Thymus (tissue), 11 donors: ENCODE measurements around the gene HPCAL4. TPM values are rescaled to one million over a fixed set of nuclear protein-coding genes. Genes with fewer than 3 reads are reported as not detected.

Experiments used
- DNase-seq, 9 donors: peaks; one replicate each; pipeline ENCODE4 v3.0.0-alpha.2; 2013; ENCODE audit warnings: low spot score in 9 of 9, low read depth in 6 of 9, missing footprints in 1 of 9
- H3K27ac ChIP-seq, 2 donors: one replicate each; pipeline ENCODE4 v1.5.1; 2013; ENCODE audit warnings: control low read depth in 1 of 2, low read depth in 1 of 2, low read length in 1 of 2, mild to moderate bottlenecking in 1 of 2, moderate library complexity in 1 of 2
- H3K27me3 ChIP-seq, 2 donors: one replicate each; pipeline ENCODE4 v1.5.1; 2013; ENCODE audit warnings: low read length in 1 of 2; ENCODE audit not compliant: control insufficient read depth in 2 of 2, insufficient read depth in 1 of 2
- H3K36me3 ChIP-seq, 2 donors: one replicate each; pipeline ENCODE4 v1.5.1; 2013; ENCODE audit warnings: low read length in 1 of 2, mild to moderate bottlenecking in 1 of 2, moderate library complexity in 1 of 2; ENCODE audit not compliant: control insufficient read depth in 2 of 2, insufficient read depth in 2 of 2
- H3K4me1 ChIP-seq, 2 donors: one replicate each; pipeline ENCODE4 v1.5.1; 2013; ENCODE audit warnings: low read length in 2 of 2; ENCODE audit not compliant: control insufficient read depth in 2 of 2, insufficient read depth in 2 of 2
- H3K4me3 ChIP-seq, 2 donors: one replicate each; pipeline ENCODE4 v1.5.1; 2013; ENCODE audit warnings: low read length in 2 of 2, control low read depth in 1 of 2, mild to moderate bottlenecking in 1 of 2
- H3K9me3 ChIP-seq, 2 donors: one replicate each; pipeline ENCODE4 v1.5.1; 2013; ENCODE audit warnings: low read length in 1 of 2, mild to moderate bottlenecking in 1 of 2; ENCODE audit not compliant: control insufficient read depth in 2 of 2, insufficient read depth in 1 of 2
- WGBS: extraction: QIAGEN DNeasy Blood & Tissue Kit; methylation state at CpG from one replicate; pipeline ENCODE4 v1.1.7; 2013; 5-methylcytosine and 5-hydroxymethylcytosine counted together
- polyA plus RNA-seq: library from polyadenylated mRNA; stranded (reverse); fragments of 200-250 nt; gene quantifications from one replicate; pipeline ENCODE4 v1.2.3, GENCODE V29; 2013
- total RNA-seq: library from RNA; stranded (reverse); fragments of 120-200 nt; gene quantifications from one replicate; pipeline ENCODE4 v1.2.4, GENCODE V29; 2013
- donor health status: healthy.

HPCAL4 gene
- total and polyA plus RNA-seq, 2 donors = 0.24 to 0.34 TPM

DNA sequence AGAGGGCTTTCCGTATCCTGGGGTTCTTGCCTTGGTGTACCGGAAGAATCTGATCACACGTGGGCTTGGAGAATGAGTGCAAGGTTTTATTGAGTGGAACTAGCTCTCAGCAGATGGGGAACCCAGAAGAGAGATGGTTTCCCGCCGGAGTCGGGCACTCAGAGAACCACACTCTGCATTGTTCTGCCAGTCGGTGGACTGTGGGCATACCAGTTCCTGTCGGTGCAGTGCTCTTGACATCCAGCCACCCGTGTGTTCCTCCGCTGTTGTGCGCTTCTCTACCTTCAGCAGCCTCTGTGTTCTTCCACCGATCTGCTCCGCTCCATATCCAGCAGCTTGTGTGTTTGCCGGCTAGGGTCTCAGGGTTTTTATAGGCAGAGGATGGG lies 36.7 kb upstream of the HPCAL4 start:
- Histone ChIP-seq H3K4me3 (no peak overlapping the region), H3K27ac (no peak overlapping the region), H3K36me3 (no peaks in the 10 kb centered on the region), H3K9me3 (no peaks in the 10 kb centered on the region), H3K4me1 (no peaks in the 10 kb centered on the region), H3K27me3 (peaks cover 21 to 64% of the 10 kb centered on the region in 2 donors)
- no peak for DNase-seq
- WGBS = 68% methylated on average over 14 of the region's 14 CpGs

DNA sequence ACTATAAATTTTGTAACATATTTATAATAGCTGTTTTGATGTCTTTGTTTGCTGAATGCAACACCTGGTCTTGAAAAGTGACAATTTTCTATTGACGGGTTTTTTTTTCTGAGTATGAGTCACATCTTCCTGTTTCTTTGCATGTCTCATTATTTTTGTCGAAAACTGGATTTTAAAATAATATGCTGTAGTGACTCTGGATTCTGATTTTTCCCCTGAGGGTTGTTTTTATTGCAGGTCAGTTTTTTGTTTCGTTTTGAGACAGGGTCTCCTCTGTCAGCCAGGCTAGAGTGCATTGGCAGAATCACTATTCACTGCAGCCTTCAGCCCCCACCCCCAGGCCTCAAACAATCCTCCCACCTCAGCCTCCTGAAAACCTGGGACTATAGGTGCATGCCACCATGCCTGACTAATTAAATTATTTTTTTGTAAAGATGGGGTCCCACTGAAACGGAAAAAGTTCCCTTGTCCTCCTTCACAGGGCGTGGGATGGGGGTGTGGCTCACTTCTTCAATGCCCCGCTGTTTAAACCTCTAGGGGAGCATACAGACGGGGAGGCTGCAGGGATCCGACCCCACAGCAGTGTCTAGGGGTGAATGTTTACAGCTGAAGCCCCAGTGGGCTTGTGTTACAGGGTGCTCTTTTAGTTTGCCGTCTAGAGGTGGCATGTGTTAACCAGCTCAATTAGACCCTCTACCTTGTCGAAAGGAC lies 36.1 kb upstream of the HPCAL4 start:
- WGBS = 57% methylated on average over 10 of the region's 10 CpGs
- peaks cover 18 to 60% of the 10 kb centered on the region in 2 donors for H3K27me3 ChIP-seq

DNA sequence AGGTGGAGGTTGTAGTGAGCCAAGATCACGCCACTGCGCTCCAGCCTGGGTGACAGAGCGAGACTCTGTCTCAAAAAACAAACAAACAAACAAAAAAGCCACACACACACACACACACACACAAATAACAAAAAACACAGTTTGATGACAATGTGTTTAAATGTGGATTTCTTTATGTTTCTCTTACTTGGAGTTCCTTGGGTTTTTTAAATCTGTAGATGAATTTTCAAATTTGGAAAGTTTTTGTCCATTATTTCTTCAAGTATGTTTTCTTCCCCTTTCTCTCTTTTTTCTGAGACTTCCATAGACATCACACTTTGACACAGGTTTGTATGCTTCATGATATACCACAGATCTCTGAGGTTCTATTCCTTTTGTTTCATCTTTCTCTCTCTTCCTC lies 35.4 kb upstream of the HPCAL4 start:
- Histone ChIP-seq H3K4me1 (no peaks in the 10 kb centered on the region), H3K36me3 (no peaks in the 10 kb centered on the region), H3K9me3 (no peaks in the 10 kb centered on the region), H3K27me3 (peaks cover 17 to 59% of the 10 kb centered on the region in 2 donors), H3K4me3 (no peak overlapping the region), H3K27ac (no peak overlapping the region)
- DNase-seq = no peak
- 83% methylated on average over 3 of the region's 3 CpGs for WGBS

More for the DNA sequence above, 36.1 kb upstream of the HPCAL4 start:
- Histone ChIP-seq H3K9me3 (no peaks in the 10 kb centered on the region), H3K27ac (no peak overlapping the region), H3K4me3 (no peak overlapping the region), H3K4me1 (no peaks in the 10 kb centered on the region), H3K36me3 (no peaks in the 10 kb centered on the region)
- no peak for DNase-seq

DNA sequence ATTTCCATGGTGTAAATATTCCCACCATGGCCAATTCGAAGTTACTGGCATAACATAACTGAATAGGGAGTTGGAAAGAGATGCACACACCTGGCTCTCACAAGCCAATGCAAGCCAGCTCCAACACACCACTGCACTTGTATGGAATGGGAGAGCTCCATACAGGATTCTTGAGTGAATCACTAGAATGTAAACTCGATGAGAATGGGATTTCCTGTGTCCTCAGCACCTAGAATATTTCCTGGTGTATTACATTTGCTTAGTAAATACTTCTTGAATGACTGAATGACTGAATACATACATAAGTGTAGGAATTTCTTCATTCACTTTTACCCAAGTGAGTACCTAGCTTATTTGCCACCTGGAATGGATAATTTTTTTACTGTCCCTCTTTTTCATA lies 31.3 kb upstream of the HPCAL4 start:
- DNase-seq = no peak
- Histone ChIP-seq H3K4me1 (no peaks in the 10 kb centered on the region), H3K36me3 (no peaks in the 10 kb centered on the region), H3K27me3 (peaks cover 6 to 45% of the 10 kb centered on the region in 2 donors), H3K9me3 (no peaks in the 10 kb centered on the region), H3K27ac (no peak overlapping the region), H3K4me3 (no peak overlapping the region)
- WGBS = 20% methylated on average over 2 of the region's 2 CpGs

DNA sequence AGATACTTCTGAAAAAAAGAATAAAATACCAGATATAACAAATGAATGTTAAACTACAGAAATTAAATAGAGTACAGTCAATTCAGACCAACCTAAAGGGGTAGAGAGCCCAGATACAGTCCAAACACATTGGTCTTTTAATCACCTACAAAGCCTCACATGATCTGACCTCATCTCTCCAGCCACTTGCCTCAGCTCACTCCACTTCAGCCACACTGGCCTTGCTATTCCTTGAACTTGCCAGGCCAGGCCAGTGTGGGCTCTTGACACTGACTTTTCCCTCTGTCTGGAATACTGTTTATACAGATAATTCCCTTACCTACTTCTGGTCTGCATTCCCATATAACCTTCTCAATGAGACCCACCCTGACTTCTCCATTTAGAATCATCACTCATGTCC lies 30.4 kb upstream of the HPCAL4 start:
- H3K36me3 ChIP-seq = no peaks in the 10 kb centered on the region
- H3K27ac ChIP-seq = no peak overlapping the region
- no peaks in the 10 kb centered on the region for H3K4me1 ChIP-seq
- H3K4me3 ChIP-seq = no peak overlapping the region
- no peaks in the 10 kb centered on the region for H3K9me3 ChIP-seq
- DNase-seq = no peak
- peaks cover 3 to 43% of the 10 kb centered on the region in 2 donors for H3K27me3 ChIP-seq

DNA sequence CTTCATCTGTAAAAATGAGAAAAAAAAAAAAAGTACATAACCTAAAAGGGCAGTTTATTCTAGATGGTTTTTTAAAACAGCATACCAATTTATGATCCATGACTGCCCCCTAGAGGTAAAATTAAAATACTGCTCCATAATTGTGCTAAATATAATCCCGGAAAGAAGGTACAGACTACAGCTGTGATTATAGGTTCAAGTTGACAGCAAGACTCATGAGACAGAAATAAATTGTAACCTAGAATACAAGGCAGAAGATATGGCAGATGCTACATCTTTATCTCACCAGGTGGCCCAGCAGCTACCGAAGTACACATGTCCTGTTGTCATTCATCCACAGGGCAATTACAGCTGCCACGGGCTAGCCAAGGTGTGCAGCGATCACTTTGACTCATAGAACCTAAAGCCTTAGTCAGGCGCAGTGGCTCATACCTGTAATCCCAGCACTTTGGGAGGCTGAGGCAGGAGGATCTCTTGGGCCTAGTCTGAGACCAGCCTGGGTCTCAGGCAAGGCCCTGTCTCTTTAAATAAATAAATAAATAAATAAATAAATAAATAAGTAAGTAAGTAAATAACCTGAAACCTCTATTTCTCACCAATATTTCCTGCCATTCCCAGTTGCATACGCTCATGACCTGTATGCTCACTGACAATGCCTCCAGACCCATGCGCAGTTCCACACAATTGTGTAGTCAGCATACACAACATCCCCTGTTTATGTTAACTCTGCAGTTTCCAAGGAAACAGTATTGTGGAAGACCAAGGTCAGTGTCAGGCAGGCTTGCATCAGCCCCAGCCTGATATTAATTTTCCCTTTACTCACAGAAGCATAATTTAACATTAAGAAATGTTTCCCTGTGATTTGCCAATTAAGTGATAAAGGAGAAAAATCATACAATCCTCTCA lies 29.1 kb upstream of the HPCAL4 start:
- no peaks in the 10 kb centered on the region for H3K36me3 ChIP-seq
- peak; percentile 16 to 76 (median 52) for DNase-seq
- peaks cover 3 to 35% of the 10 kb centered on the region in 2 donors for H3K27me3 ChIP-seq
- no peak overlapping the region for H3K4me3 ChIP-seq
- no peaks in the 10 kb centered on the region for H3K9me3 ChIP-seq
- no peak overlapping the region for H3K27ac ChIP-seq
- no peaks in the 10 kb centered on the region for H3K4me1 ChIP-seq
- WGBS = 54% methylated on average over 7 of the region's 7 CpGs

DNA sequence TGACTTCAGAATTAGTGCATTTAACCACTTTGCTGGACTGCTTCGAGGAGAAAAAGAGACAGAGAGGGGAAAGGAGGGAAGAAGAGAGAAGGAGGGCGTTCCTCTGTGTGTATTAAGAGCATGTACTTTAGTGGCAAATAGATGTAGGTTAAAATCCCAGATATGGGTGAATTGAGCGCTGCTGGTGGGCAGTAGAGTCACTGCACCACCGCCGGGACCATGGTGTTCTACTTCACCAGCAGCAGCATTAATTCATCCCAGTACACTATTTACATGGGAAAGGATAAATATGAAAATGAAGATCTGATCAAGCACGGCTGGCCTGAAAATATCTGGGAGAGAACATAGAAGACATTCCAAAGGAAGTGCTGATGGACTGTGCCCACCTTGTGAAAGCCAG lies 26.6 kb upstream of the HPCAL4 start:
- H3K27me3 ChIP-seq = peaks cover 3 to 40% of the 10 kb centered on the region in 2 donors
- no peaks in the 10 kb centered on the region for H3K9me3 ChIP-seq
- H3K4me1 ChIP-seq = no peaks in the 10 kb centered on the region
- no peak for DNase-seq
- H3K36me3 ChIP-seq = no peaks in the 10 kb centered on the region
- H3K4me3 ChIP-seq = no peak overlapping the region
- 49% methylated on average over 6 of the region's 6 CpGs for WGBS
- H3K27ac ChIP-seq = no peak overlapping the region

DNA sequence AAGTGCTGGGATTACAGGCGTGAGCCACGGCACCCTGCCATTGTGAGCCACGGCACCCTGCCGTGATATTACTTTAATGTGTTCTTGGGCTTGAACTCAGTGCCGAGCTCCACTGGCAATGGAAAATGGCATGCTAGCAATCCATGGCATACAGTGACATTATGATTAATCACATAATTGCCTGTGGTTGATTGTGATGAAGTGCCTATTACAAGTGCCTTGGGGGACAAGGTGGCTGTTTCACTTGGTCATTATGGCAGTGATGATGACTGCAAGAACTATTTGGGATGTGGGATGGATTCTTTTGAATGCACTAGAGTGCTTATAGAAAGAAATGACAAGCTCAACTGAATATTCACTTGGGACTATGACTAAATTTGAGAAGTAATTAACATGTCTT lies 22.3 kb upstream of the HPCAL4 start:
- H3K4me3 ChIP-seq = no peak overlapping the region
- WGBS = 96% methylated on average over 5 of the region's 5 CpGs
- no peak for DNase-seq
- no peaks in the 10 kb centered on the region for H3K9me3 ChIP-seq
- H3K27ac ChIP-seq = no peak overlapping the region
- H3K4me1 ChIP-seq = no peaks in the 10 kb centered on the region
- peaks cover 3 to 58% of the 10 kb centered on the region in 2 donors for H3K27me3 ChIP-seq
- no peaks in the 10 kb centered on the region for H3K36me3 ChIP-seq

DNA sequence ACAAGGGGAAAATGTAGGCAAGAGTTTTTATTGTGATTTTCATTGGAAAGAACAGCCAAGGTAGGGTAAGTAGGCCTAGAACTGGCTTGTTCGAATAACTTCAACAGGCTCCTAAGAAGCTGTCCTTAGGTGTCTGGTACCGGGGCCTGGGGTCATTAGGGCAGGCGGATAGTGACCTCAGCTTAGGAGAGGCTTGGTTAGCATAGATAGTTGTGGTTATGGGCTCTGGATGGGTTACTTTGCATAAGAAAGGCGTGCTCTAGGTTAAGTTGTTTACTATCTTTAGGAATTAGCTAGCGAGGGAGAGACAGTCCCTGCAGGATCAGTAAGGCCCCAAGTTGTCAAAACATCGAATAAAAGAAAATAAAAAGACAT lies 20.7 kb upstream of the HPCAL4 start:
- Histone ChIP-seq H3K9me3 (no peaks in the 10 kb centered on the region), H3K36me3 (no peaks in the 10 kb centered on the region), H3K4me1 (no peaks in the 10 kb centered on the region), H3K4me3 (no peak overlapping the region), H3K27me3 (peaks cover 0 to 50% of the 10 kb centered on the region in 2 donors), H3K27ac (no peak overlapping the region)
- 92% methylated on average over 6 of the region's 6 CpGs for WGBS
- DNase-seq = no peak
